Thyroid gland (tissue), 4 donors: ENCODE results near the gene FAM89B.

Source experiments
- POLR2A ChIP-seq, 2 donors: fragments of 450-650 bp; IDR thresholded peaks; one replicate each; pipeline ENCODE4 v1.6.1; 2017; ENCODE audit warnings: antibody characterized with exemption in 2 of 2, mild to moderate bottlenecking in 2 of 2, moderate library complexity in 1 of 2
- TF ChIP-seq, protein P1 (sequence below), 6 experiments: fragments of 200-600 bp in 3 of 6; fragments of 450-650 bp in 3 of 6; sonication (generic) in 3 of 6; IDR thresholded peaks; one replicate each; pipeline ENCODE4 v1.5.1; 2016 to 2019; ENCODE audit warnings: antibody characterized with exemption in 6 of 6, mild to moderate bottlenecking in 2 of 6, inconsistent platforms in 1 of 6, moderate library complexity in 1 of 6

DNA sequence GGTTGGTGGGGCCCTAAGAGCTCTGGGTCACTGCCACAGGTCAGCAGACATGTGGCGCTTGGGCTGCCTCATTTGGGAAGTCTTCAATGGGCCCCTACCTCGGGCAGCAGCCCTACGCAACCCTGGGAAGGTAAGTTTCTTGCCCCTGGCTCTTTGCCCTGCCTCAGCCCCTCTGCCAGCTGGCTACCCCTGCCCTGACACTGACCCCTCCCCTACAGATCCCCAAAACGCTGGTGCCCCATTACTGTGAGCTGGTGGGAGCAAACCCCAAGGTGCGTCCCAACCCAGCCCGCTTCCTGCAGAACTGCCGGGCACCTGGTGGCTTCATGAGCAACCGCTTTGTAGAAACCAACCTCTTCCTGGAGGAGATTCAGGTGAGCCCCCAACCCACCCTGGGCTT is 45.6 kb upstream of the FAM89B start:
- TF ChIP-seq, protein P1, sequence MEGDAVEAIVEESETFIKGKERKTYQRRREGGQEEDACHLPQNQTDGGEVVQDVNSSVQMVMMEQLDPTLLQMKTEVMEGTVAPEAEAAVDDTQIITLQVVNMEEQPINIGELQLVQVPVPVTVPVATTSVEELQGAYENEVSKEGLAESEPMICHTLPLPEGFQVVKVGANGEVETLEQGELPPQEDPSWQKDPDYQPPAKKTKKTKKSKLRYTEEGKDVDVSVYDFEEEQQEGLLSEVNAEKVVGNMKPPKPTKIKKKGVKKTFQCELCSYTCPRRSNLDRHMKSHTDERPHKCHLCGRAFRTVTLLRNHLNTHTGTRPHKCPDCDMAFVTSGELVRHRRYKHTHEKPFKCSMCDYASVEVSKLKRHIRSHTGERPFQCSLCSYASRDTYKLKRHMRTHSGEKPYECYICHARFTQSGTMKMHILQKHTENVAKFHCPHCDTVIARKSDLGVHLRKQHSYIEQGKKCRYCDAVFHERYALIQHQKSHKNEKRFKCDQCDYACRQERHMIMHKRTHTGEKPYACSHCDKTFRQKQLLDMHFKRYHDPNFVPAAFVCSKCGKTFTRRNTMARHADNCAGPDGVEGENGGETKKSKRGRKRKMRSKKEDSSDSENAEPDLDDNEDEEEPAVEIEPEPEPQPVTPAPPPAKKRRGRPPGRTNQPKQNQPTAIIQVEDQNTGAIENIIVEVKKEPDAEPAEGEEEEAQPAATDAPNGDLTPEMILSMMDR (IDR thresholded peaks at IDR 0.05), result no peak
- TF ChIP-seq POLR2A (IDR thresholded peaks at IDR 0.05), result no peak
